Vagina (tissue), 2 donors: ENCODE measurements around the gene EMID1.

Experiments
- POLR2A ChIP-seq, 2 donors: fragments of 450-650 bp; IDR thresholded peaks; one replicate each; pipeline ENCODE4 v1.6.1; 2017; ENCODE audit warnings: antibody characterized with exemption in 2 of 2, mild to moderate bottlenecking in 2 of 2, moderate library complexity in 2 of 2
- POLR2AphosphoS5 ChIP-seq, 2 donors: sonication (generic); formaldehyde crosslinking; IDR thresholded peaks; one replicate each; pipeline ENCODE4 v1.9.0; 2017; ENCODE audit warnings: antibody characterized with exemption in 2 of 2, mild to moderate bottlenecking in 2 of 2, low read depth in 1 of 2; ENCODE audit not compliant: insufficient read depth in 1 of 2
- TF ChIP-seq, protein P1 (sequence below), 3 experiments: fragments of 450-650 bp in 2 of 3; fragments of 200-600 bp in 1 of 3; sonication (generic) in 1 of 3; IDR thresholded peaks; one replicate each; pipeline ENCODE4 v1.5.1; 2017 to 2019; ENCODE audit warnings: antibody characterized with exemption in 3 of 3, mild to moderate bottlenecking in 2 of 3, moderate library complexity in 2 of 3

DNA sequence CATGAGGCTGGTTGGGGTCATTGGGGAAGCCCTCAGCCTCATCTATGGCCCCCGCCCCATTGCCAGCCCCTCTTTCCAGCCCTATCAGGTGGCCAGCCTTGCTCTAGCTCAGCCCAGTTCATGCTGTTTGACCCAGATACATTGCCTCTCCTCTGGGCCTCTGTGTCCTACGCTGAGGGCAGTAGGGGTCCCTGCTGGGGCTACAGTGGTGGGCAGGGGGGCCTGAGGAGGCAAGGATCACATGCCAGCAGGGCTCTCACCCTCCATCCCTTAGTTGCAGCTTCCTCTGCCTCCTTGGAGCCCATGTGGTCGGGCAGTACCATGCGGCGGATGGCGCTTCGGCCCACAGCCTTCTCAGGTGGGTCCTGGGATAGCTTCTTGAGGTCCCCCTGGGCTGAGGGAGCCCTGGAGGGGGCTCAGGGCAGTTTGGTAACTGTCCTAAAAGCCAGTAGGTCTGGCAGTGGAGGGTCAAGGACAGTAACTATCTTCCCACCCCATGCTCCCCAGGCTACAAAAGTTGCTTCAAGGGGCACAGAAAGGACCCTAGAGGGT is 19.2 kb downstream of the EMID1 start:
- TF ChIP-seq POLR2A (IDR thresholded peaks at IDR 0.05), result no peak
- TF ChIP-seq, protein P1, sequence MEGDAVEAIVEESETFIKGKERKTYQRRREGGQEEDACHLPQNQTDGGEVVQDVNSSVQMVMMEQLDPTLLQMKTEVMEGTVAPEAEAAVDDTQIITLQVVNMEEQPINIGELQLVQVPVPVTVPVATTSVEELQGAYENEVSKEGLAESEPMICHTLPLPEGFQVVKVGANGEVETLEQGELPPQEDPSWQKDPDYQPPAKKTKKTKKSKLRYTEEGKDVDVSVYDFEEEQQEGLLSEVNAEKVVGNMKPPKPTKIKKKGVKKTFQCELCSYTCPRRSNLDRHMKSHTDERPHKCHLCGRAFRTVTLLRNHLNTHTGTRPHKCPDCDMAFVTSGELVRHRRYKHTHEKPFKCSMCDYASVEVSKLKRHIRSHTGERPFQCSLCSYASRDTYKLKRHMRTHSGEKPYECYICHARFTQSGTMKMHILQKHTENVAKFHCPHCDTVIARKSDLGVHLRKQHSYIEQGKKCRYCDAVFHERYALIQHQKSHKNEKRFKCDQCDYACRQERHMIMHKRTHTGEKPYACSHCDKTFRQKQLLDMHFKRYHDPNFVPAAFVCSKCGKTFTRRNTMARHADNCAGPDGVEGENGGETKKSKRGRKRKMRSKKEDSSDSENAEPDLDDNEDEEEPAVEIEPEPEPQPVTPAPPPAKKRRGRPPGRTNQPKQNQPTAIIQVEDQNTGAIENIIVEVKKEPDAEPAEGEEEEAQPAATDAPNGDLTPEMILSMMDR (IDR thresholded peaks at IDR 0.05), result no peak
- no peak for TF ChIP-seq POLR2AphosphoS5 (IDR thresholded peaks at IDR 0.05; ENCODE audit: insufficient read depth in 1 of 2, low read depth in 1 of 2)
